GM23338 (cell line): ENCODE data around the gene CPNE5.

Experiments used
- CTCF ChIP-seq, 2 experiments: fragments of 200-600 bp in 1 of 2; sonication (generic) in 1 of 2; conservative IDR thresholded peaks; 2 replicates each; pipeline versions ENCODE4 v1.5.1 to v1.6.1; 2016 to 2017; ENCODE audit warnings: antibody characterized with exemption in 2 of 2, low read depth in 2 of 2, mild to moderate bottlenecking in 2 of 2, moderate library complexity in 1 of 2
- EZH2 ChIP-seq: fragments of 200-600 bp; sonication (generic); IDR thresholded peaks from one replicate; pipeline ENCODE4 v1.8.0; 2017; ENCODE audit warnings: antibody characterized with exemption, mild to moderate bottlenecking, low read depth; ENCODE audit not compliant: unreplicated experiment
- POLR2AphosphoS5 ChIP-seq: IDR thresholded peaks from 2 replicates; pipeline ENCODE4 v1.6.1; 2016; ENCODE audit warnings: antibody characterized with exemption, low read depth
- REST ChIP-seq: IDR thresholded peaks from one replicate; pipeline ENCODE4 v1.6.1; 2018; ENCODE audit warnings: antibody characterized with exemption; ENCODE audit not compliant: unreplicated experiment

GRCh38 chr6:36766399-36766945, 72.8 kb downstream of the CPNE5 start:
- TF ChIP-seq POLR2AphosphoS5 (no peak), EZH2 (no peak), CTCF (conservative IDR thresholded peaks at IDR 0.05; ENCODE audit: low read depth in 2 of 2) (no peak), REST (no peak)
